Suprapubic skin (tissue), 4 donors: ENCODE results near the gene IFNLR1. TPM values are rescaled to one million over a fixed set of nuclear protein-coding genes. Genes with fewer than 3 reads are reported as not detected.

Experiments used
- DNase-seq, 2 donors: peaks; one replicate each; pipeline ENCODE4 v3.0.0-alpha.2; 2019; ENCODE audit warnings: low spot score in 2 of 2
- H3K27ac ChIP-seq: fragments of 200-600 bp; sonication (generic); one replicate; pipeline ENCODE4 v1.5.1; 2019
- H3K27me3 ChIP-seq: fragments of 200-600 bp; sonication (generic); one replicate; pipeline ENCODE4 v1.5.1; 2019
- H3K36me3 ChIP-seq: fragments of 200-600 bp; sonication (generic); one replicate; pipeline ENCODE4 v1.5.1; 2019
- H3K4me1 ChIP-seq: fragments of 200-600 bp; sonication (generic); one replicate; pipeline ENCODE4 v1.5.1; 2019
- H3K4me3 ChIP-seq: fragments of 200-600 bp; sonication (generic); one replicate; pipeline ENCODE4 v1.5.1; 2019; ENCODE audit warnings: mild to moderate bottlenecking
- H3K9me3 ChIP-seq: fragments of 200-600 bp; sonication (generic); one replicate; pipeline ENCODE4 v1.5.1; 2019
- CTCF ChIP-seq, 2 donors: fragments of 200-600 bp in 1 of 2; fragments of 450-650 bp in 1 of 2; sonication (generic) in 1 of 2; IDR thresholded peaks; one replicate each; pipeline ENCODE4 v1.5.1; 2016 to 2019; ENCODE audit warnings: antibody characterized with exemption in 2 of 2, mild to moderate bottlenecking in 1 of 2, moderate library complexity in 1 of 2
- EP300 ChIP-seq: sonication (generic); formaldehyde crosslinking; IDR thresholded peaks from one replicate; pipeline ENCODE4 v1.6.1; 2017; ENCODE audit warnings: antibody characterized with exemption
- POLR2A ChIP-seq, 2 donors: fragments of 450-650 bp; IDR thresholded peaks; one replicate each; pipeline ENCODE4 v1.6.1; 2017; ENCODE audit warnings: antibody characterized with exemption in 2 of 2, mild to moderate bottlenecking in 2 of 2, moderate library complexity in 2 of 2
- POLR2AphosphoS5 ChIP-seq, 3 donors: sonication (generic); formaldehyde crosslinking; IDR thresholded peaks; one replicate each; pipeline ENCODE4 v1.6.1; 2017; ENCODE audit warnings: antibody characterized with exemption in 3 of 3
- WGBS: methylation state at CpG from one replicate; pipeline ENCODE4 v1.1.5; 2018; 5-methylcytosine and 5-hydroxymethylcytosine counted together
- total RNA-seq, 4 donors: library from RNA; depleted of rRNA; stranded (reverse); fragments of >200 nt; gene quantifications; one replicate each; pipeline ENCODE4 v1.1.0, GENCODE V29; 2016

IFNLR1 gene
- total RNA-seq, 4 donors from 2014 or later, result 11.7 to 16.1 (median 14.0) TPM

DNA sequence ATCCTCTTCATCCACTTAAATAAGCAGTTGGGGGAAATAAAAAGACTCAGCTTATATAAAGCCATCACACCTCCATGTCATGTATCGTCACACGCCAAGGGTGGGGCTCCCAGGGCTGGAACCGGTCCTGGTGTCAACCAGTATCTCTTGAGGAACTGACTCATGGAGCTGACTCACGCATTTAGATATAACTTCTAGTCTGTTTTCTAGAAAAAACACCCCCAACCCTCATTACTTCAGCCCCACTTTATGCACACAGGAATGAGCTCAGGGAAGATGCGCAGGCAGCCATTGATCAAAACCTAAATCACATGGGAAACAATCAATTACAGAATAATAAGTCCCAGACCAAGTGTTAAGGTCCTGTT is 37.2 kb downstream of the IFNLR1 start:
- H3K27ac ChIP-seq, result peak overlapping the region; percentile 80
- no peaks in the 10 kb centered on the region for H3K9me3 ChIP-seq
- no peaks in the 10 kb centered on the region for H3K36me3 ChIP-seq
- peak overlapping the region; percentile 41 for H3K4me3 ChIP-seq
- 23% methylated on average over 5 of the region's 5 CpGs for WGBS
- peaks cover 18% of the 10 kb centered on the region for H3K4me1 ChIP-seq
- no peak for DNase-seq
- peaks cover 7% of the 10 kb centered on the region for H3K27me3 ChIP-seq
- TF ChIP-seq POLR2AphosphoS5 (IDR thresholded peaks at IDR 0.05) (no peak), POLR2A (IDR thresholded peaks at IDR 0.05) (no peak), CTCF (IDR thresholded peaks at IDR 0.05) (no peak), EP300 (no peak)

DNA sequence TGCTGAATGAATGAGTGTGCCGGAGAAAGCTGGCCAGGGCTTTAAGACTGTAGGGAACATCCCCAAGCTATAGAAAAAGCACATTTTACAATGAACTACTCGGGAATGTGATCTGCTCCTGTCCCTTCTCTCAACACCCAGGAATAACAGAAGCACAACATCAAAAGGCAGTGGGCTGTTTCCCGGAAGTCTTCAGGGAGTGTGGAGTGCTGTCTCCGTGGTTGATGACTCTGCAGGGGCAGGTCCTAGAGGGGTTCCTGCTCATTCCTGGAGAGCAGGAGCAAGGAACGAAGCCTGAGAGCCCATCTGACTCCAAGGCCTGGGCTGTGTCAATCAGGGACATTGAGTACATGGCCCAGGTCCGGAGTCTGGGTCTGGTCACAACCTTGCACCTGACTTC is 39.3 kb downstream of the IFNLR1 start:
- Histone ChIP-seq H3K27me3 (peaks cover 4% of the 10 kb centered on the region), H3K4me3 (no peak overlapping the region), H3K9me3 (no peaks in the 10 kb centered on the region), H3K27ac (no peak overlapping the region), H3K4me1 (peaks cover 28% of the 10 kb centered on the region), H3K36me3 (no peaks in the 10 kb centered on the region)
- 76% methylated on average over 6 of the region's 6 CpGs for WGBS
- DNase-seq, result no peak
- TF ChIP-seq CTCF (IDR thresholded peaks at IDR 0.05) (no peak), POLR2AphosphoS5 (IDR thresholded peaks at IDR 0.05) (no peak), EP300 (no peak), POLR2A (IDR thresholded peaks at IDR 0.05) (no peak)

DNA sequence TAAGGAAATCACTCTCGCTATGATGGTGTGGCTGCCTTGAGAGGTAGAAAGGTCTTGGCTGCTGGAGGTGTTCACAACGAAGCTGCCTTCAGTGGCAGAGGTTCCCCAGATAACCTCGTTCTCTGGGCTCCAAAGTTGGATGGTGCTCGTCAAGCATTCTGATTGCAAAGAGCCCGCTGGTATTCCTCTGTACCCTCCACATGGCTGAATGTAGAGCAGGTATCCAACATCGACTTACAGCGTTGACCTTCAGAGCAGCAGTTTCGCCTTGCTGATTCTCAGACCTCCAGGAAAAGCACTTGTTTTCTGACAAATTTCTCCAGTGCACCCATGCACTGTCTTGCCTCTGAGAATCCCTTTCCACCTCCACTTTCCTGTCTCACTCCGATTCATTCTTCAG is 39.9 kb downstream of the IFNLR1 start:
- WGBS, result 95% methylated on average over 9 of the region's 9 CpGs
- H3K4me3 ChIP-seq, result no peak overlapping the region

DNA sequence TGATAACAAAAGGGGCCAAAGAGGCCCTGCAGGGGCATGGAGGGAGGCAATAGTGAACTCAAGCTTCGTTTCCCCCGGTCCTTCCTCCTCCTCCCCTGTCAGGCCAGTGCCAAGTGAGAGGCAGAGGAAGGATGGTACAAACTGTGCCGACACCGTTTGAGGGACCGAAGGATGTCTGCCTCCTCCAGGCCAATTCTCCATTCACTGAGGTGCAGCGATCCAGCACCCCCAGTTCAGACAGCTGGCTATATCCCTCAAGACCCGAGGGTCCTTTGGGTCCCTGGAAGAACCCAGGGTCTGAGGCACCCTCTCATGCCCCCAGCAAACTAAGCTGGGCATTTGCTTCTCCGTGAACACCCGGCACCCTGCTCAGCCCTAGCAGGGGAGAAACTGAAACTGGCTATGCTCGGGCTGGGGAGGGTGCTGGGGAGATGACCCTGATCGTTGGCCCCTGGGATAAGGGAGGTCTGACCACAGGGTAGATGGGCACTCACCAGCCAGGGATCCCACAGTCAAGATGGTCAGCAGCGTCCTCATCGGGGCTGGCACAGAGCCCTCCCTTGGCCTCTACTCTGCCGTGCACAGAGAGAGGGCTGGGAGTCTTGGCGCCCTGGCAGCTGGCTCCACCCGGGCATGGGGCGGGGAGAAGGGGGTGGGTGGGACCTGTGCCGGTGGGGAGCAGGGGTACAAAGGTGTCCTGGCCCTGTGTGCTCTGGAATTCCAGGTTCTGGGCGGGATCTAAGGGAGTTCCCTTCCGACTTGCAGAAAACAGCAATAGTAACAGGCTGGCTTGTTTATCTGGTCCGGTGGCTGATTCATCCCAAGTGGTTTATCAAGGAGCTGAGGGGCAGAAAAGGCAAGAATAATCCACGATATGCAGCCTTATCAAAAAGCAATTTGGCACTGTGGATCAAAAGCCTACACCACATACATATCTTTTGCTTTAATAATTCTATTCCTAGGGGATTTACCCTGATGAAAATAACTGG is 44.2 kb downstream of the IFNLR1 start, which contains the start of gene IL22RA1:
Gene IL22RA1 (minus strand): TSS at position 595 of the 989 bp plus-strand sequence. CDS start 58 bp downstream, at position 537.
- TF ChIP-seq POLR2A (IDR thresholded peaks at IDR 0.05) (no peak), CTCF (IDR thresholded peaks at IDR 0.05) (no peak), POLR2AphosphoS5 (IDR thresholded peaks at IDR 0.05) (no peak), EP300 (no peak)
- 31% methylated on average over 10 of the region's 22 CpGs for WGBS
- Histone ChIP-seq H3K9me3 (no peaks in the 10 kb centered on the region), H3K36me3 (no peaks in the 10 kb centered on the region), H3K27me3 (no peaks in the 10 kb centered on the region), H3K27ac (peak within 1 kb of the TSS; percentile 55), H3K4me3 (peak within 1 kb of the TSS; percentile 44), H3K4me1 (peaks cover 19% of the 10 kb centered on the region)
- no peak for DNase-seq

More for the DNA sequence above, 39.9 kb downstream of the IFNLR1 start:
- Histone ChIP-seq H3K36me3 (no peaks in the 10 kb centered on the region), H3K9me3 (no peaks in the 10 kb centered on the region), H3K27ac (no peak overlapping the region), H3K27me3 (no peaks in the 10 kb centered on the region), H3K4me1 (peaks cover 35% of the 10 kb centered on the region)
- no peak for DNase-seq
- TF ChIP-seq POLR2A (IDR thresholded peaks at IDR 0.05), result no peak

DNA sequence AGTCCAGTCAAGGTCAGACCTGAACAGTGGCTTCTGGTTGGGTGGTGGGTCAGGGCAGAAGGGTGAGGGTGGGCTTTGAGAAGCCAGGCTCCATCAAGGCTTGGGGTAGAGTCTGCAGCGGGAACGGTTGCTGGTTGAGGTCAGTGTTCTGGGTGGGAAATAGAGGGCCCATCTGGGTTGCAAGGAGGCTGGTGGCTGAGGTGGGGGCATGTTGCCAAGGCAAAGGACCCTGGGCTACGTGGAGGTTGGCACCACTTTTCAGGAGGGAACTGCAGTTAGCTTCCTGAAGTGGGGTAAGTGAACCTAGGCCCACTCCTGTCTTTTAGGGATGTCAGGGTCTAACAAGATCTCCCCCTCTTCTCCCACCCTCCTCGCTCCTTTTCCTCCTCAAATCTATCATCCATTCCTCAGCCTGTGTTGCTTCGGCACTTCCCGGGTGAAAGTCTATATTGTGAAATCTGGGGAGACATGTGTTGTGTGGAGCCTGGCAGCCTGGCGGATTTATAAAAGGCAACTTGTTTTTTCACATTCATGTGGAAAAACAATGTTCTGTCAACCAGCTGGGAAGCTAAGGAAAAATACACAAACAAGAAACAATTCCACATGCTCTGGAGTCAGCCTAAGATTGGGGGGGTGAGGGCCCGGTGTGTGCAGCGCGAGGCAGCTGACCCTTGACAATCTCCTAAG is 45.6 kb downstream of the IFNLR1 start:
- DNase-seq, result no peak
- H3K4me1 ChIP-seq, result peaks cover 19% of the 10 kb centered on the region
- 61% methylated on average over 10 of the region's 10 CpGs for WGBS

More for the DNA sequence above, 45.6 kb downstream of the IFNLR1 start:
- Histone ChIP-seq H3K27ac (no peak overlapping the region), H3K27me3 (no peaks in the 10 kb centered on the region), H3K36me3 (peaks cover 4% of the 10 kb centered on the region), H3K4me3 (no peak overlapping the region), H3K9me3 (no peaks in the 10 kb centered on the region)
- no peak for TF ChIP-seq EP300
- TF ChIP-seq POLR2AphosphoS5 (IDR thresholded peaks at IDR 0.05), result no peak
- TF ChIP-seq POLR2A (IDR thresholded peaks at IDR 0.05), result no peak
- no peak for TF ChIP-seq CTCF (IDR thresholded peaks at IDR 0.05)
